Epithelial cell of proximal tubule (primary cell): ENCODE data around the gene CHDH. TPM values are rescaled to one million over a fixed set of nuclear protein-coding genes. Genes with fewer than 3 reads are reported as not detected.

ENCODE experiments used
- DNase-seq: peaks from one replicate; pipeline ENCODE4 v3.0.0-alpha.2; 2011; ENCODE audit warnings: low read depth
- H3K4me3 ChIP-seq: 2 replicates; pipeline ENCODE4 v1.5.1; 2011; ENCODE audit warnings: low read depth, mild to moderate bottlenecking, low read length
- total RNA-seq: library from RNA; depleted of rRNA; stranded (reverse); fragments of >200 nt; gene quantifications from 2 replicates; pipeline ENCODE4 v1.2.3, GENCODE V29; 2015
- TF ChIP-seq, protein P1 (sequence below): conservative IDR thresholded peaks from 2 replicates; pipeline ENCODE4 v1.5.1; 2012; ENCODE audit warnings: low read depth, mild to moderate bottlenecking, low read length

CHDH gene
- total RNA-seq, 1 donor from 2014 or later: 9.2 TPM

DNA sequence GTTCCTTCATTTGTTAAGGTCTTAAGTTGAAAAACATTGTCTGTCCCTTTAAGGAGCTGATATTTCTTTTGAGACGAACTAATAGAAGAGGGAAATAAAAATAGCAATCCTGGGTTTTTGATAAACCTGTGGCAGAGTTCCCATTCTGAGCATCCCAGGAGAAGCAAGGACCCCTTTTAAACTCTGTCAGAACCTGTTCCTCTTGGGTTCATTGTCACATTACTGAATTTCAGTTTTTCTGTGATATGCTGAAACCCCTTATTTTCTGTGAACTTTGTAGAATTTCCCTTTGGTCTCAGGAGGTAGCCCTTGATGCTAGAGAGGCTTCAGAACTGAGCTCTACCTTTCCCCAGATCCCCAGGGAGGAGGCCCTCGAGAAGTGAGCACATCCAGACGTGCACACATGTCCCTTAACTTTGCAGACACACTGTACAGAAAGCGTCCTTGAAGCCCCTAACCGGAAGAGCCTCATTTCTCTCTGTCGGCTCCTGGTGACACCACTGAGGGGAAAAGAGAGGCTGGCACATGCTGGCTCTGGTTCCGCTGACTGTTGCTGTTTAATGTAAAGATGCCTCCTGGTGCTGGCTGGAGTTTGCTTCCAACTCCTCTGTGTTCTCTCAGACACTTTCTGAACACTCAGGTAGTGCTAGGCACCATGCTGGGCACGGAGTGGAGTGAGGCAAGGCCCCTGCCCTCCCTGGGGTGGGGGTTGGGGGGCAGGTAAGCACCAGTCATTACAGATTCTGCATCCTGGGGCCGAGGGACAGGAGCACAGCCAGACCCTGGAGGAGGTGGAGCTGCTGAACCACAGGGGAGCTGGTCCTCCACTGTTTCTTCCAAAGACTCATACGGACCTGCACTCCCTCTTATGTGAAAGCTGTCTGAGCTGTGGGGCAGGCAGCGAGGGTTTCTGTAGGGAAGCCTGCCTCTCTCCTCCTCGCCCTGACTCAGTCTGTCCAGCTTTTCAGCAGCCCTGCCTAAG, 77.5 kb downstream of the CHDH start:
- TF ChIP-seq, protein P1, sequence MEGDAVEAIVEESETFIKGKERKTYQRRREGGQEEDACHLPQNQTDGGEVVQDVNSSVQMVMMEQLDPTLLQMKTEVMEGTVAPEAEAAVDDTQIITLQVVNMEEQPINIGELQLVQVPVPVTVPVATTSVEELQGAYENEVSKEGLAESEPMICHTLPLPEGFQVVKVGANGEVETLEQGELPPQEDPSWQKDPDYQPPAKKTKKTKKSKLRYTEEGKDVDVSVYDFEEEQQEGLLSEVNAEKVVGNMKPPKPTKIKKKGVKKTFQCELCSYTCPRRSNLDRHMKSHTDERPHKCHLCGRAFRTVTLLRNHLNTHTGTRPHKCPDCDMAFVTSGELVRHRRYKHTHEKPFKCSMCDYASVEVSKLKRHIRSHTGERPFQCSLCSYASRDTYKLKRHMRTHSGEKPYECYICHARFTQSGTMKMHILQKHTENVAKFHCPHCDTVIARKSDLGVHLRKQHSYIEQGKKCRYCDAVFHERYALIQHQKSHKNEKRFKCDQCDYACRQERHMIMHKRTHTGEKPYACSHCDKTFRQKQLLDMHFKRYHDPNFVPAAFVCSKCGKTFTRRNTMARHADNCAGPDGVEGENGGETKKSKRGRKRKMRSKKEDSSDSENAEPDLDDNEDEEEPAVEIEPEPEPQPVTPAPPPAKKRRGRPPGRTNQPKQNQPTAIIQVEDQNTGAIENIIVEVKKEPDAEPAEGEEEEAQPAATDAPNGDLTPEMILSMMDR: no peak
- no peak overlapping the region for H3K4me3 ChIP-seq
- no peak for DNase-seq

DNA sequence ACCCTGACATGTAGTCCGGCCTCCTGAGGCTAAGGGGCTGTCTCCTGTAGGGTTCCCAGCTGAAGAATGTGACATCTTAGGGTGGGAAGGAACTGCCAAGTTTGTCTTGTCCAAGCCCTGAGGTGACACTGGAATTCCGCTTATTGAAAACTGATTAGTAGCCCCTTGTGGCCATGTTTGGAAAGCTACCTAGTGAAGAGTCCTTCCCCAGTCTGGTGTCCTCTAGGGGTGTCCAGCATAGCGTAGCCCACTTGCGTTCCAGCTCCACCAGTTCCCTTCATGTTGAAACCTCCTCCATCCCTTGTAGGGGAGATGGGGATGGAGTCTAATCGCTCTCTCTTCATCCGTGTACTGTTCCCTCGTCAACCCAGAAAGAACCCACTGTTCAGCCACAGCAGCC, 79.5 kb downstream of the CHDH start:
- TF ChIP-seq, protein P1: no peak
- no peak overlapping the region for H3K4me3 ChIP-seq
- no peak for DNase-seq

DNA sequence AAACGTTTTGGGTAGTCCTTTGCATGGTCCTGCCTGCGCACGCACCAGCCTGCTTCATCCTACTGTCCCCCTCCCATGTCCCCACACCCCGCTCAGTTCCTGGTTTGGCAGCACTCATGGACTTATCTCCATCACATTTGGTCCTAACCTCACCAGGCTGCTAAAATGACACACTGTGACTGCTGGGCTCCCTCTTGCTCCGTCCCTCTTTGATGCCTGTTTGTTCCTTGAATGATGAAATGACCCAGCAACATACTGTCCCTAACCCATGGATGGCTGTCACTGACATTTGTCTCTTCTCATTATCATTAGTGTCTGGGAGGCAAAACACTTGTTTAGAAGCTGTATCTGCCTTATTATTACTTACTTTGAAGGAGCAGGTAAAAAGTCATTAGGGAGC, 80.5 kb downstream of the CHDH start:
- TF ChIP-seq, protein P1: no peak
- DNase-seq: no peak
- H3K4me3 ChIP-seq: no peak overlapping the region

DNA sequence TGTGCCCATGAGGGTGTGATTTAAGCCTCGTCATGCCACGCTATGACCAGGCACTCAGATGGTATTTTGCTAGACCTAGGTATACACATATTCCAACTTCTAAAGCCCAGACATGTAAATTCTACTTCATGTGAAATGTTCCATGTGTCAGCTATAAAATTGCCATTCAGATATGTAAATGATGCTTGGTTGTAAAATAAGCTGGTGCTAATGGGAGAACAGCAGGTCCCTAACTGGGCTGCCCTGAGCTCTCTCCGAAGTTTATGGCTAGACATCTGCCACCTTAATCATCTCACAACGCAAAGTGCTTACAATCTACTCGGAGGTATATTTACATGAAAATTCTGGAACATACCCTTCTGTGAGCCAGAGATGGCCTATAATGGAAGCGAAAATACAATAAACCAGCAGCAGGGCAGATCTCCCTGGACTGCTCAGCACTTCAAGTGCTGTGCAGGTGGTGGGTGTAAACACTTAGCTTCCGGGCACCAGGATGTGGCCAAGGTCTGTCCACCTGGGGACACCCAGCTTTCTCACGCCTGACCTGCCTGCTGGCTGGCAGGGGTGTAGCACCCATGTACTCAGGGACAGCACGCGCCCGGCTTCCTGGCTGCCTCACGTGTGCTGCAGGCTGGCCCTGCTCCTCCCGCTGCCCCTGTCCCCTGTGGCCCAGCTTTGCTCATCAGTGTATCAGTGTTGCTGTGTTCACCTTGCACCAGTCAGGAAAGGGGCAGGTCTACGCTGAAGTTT, 82.0 kb downstream of the CHDH start:
- TF ChIP-seq, protein P1: no peak
- no peak for DNase-seq
- H3K4me3 ChIP-seq: no peak overlapping the region

DNA sequence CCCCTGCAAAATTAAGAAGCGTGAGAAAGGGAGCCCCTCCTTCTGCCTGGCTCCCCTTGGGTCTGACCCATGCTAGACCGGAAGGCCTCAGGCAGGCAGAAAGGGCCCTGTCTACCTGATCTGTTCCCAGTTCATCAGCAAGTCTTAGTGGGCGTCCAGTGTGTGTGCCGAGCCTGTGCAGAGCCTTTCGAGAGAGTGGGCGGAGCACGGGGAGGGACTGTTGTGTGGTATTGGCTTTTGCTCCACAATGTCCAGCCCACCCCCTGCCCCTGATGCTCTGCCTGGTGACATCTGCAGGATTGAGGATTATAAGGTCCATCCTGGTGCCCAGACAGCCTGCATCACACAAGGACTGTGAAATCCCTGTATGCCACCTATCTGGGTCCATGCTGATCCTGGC, 82.9 kb downstream of the CHDH start:
- no peak overlapping the region for H3K4me3 ChIP-seq
- TF ChIP-seq, protein P1: no peak
- no peak for DNase-seq

Other genes with a start within 250 kb of the CHDH start
- 1.7 and 2.5 TPM in 2 replicates for gene IL17RB, start 149 bp upstream of the CHDH start, total RNA-seq
- 22.9 and 23.2 TPM in 2 replicates for gene ACTR8, start 35.7 kb upstream of the CHDH start, total RNA-seq
- gene SELENOK, start 45.4 kb upstream of the CHDH start, total RNA-seq: 49.9 and 55.7 TPM in 2 replicates